ENCODE results near the gene BRWD1.

GRCh38 chr21:39136711-39137110 lies 176.7 kb downstream of the BRWD1 start:
- no peak for TF ChIP-seq PPARA (CRISPR knock-in tag; IDR thresholded peaks at IDR 0.05; ENCODE audit: borderline replicate concordance)
- TF ChIP-seq SNAI2 (CRISPR knock-in tag; IDR thresholded peaks at IDR 0.05) = no peak
- TF ChIP-seq RARB (CRISPR knock-in tag; IDR thresholded peaks at IDR 0.05) = no peak
- no peak for TF ChIP-seq ARNTL (CRISPR knock-in tag; IDR thresholded peaks at IDR 0.05; ENCODE audit: borderline replicate concordance, low read depth)
- no peak for TF ChIP-seq PATZ1 (CRISPR knock-in tag; IDR thresholded peaks at IDR 0.05; ENCODE audit: borderline replicate concordance)
- TF ChIP-seq CSRNP3 (CRISPR knock-in tag; IDR thresholded peaks at IDR 0.05) = no peak
- no peak for TF ChIP-seq TOX (CRISPR knock-in tag; IDR thresholded peaks at IDR 0.05; ENCODE audit: borderline replicate concordance)
- no peak for TF ChIP-seq BACH2 (CRISPR knock-in tag; IDR thresholded peaks at IDR 0.05; ENCODE audit: borderline replicate concordance)
- no peak for TF ChIP-seq GLIS3 (CRISPR knock-in tag; IDR thresholded peaks at IDR 0.05)
- no peak for TF ChIP-seq ZFP30 (CRISPR knock-in tag; IDR thresholded peaks at IDR 0.05)
- no peak for TF ChIP-seq ZNF565 (CRISPR knock-in tag; conservative IDR thresholded peaks at IDR 0.05; ENCODE audit: low read depth)

Measured in SK-N-SH treated with all-trans-retinoic acid at 6 μM for 48 hours (cell line).